IMR-90 (cell line): Measurements from ENCODE around the gene MPP7. TPM values are rescaled to one million over a fixed set of nuclear protein-coding genes. Genes with fewer than 3 reads are reported as not detected.

ENCODE experiments used
- ATAC-seq: fragments of 200-7000 bp; cut with Tn5 transposase; 2 replicates; pipeline ENCODE4 v1.9.1; 2020; ENCODE audit warnings: low read depth, mild to moderate bottlenecking, moderate library complexity
- BruUV-seq: library from RNA; stranded (reverse); fragments of 400-500 nt; replicated peaks from 2 replicates; lab custom pipeline; 2021; lab: Mats Ljungman, UMichigan
- CTCF ChIA-PET: fragments of 300-600 bp; formaldehyde crosslinking; extraction: SDS; loops from one replicate; lab custom pipeline; 2021; ENCODE audit warnings: antibody characterized with exemption; lab: Yijun Ruan, JAX
- POLR2A ChIA-PET: fragments of 300-600 bp; sonication (Branson Sonifier 250); formaldehyde crosslinking; loops from one replicate; lab custom pipeline; 2022; ENCODE audit warnings: antibody characterized with exemption; ENCODE audit not compliant: unreplicated experiment; lab: Charles Lee
- DNase-seq: peaks from one replicate; pipeline ENCODE4 v3.0.0; 2013
- H2AFZ ChIP-seq: replicated peaks from 2 replicates; pipeline ENCODE3; 2013; ENCODE audit warnings: low read length, mild to moderate bottlenecking; ENCODE audit not compliant: poor library complexity
- H2AK5ac ChIP-seq: 2 replicates; pipeline ENCODE4 v1.6.1; 2013; ENCODE audit warnings: low read depth, low read length, inconsistent platforms
- H2AK9ac ChIP-seq: replicated peaks from 2 replicates; pipeline ENCODE3; 2013; ENCODE audit warnings: mild to moderate bottlenecking, low read depth, low read length, moderate library complexity; ENCODE audit not compliant: poor library complexity
- H2BK120ac ChIP-seq: 2 replicates; pipeline ENCODE4 v1.6.1; 2013; ENCODE audit warnings: low read depth, low read length, inconsistent platforms
- H2BK15ac ChIP-seq: 3 replicates; pipeline ENCODE4 v1.6.1; 2013; ENCODE audit warnings: low read depth, low read length, inconsistent platforms
- H2BK20ac ChIP-seq: 2 replicates; pipeline ENCODE4 v1.6.1; 2013; ENCODE audit warnings: low read depth, mild to moderate bottlenecking, inconsistent platforms, low read length, moderate library complexity
- H2BK5ac ChIP-seq: 2 replicates; pipeline ENCODE4 v1.6.1; 2013; ENCODE audit warnings: mild to moderate bottlenecking, low read depth, low read length, inconsistent platforms; ENCODE audit not compliant: poor library complexity, severe bottlenecking
- H3K14ac ChIP-seq: replicated peaks from 2 replicates; pipeline ENCODE4 v1.6.1; 2013; ENCODE audit warnings: low read depth, low read length, inconsistent platforms
- H3K18ac ChIP-seq: 2 replicates; pipeline ENCODE4 v1.6.1; 2013; ENCODE audit warnings: low read depth, low read length, control low read depth
- H3K23ac ChIP-seq: 2 replicates; pipeline ENCODE4 v1.6.1; 2013; ENCODE audit warnings: low read depth, low read length, inconsistent platforms
- H3K27ac ChIP-seq: 2 replicates; pipeline ENCODE4 v1.5.1; 2013; ENCODE audit warnings: mild to moderate bottlenecking, control low read depth, low read length; ENCODE audit not compliant: insufficient read depth
- H3K27me3 ChIP-seq: 2 replicates; pipeline ENCODE4 v1.6.1; 2013; ENCODE audit warnings: low read length; ENCODE audit not compliant: control insufficient read depth, insufficient read depth
- H3K36me3 ChIP-seq: 2 replicates; pipeline ENCODE4 v1.6.1; 2013; ENCODE audit warnings: low read length, mixed read lengths; ENCODE audit not compliant: control insufficient read depth, insufficient read depth
- H3K4ac ChIP-seq: 2 replicates; pipeline ENCODE4 v1.6.1; 2013; ENCODE audit warnings: low read depth, low read length, inconsistent platforms
- H3K4me1 ChIP-seq: 2 replicates; pipeline ENCODE4 v1.6.1; 2013; ENCODE audit warnings: low read length, mixed read lengths; ENCODE audit not compliant: control insufficient read depth, insufficient read depth
- H3K4me2 ChIP-seq: 2 replicates; pipeline ENCODE4 v1.6.1; 2013; ENCODE audit warnings: low read depth, mild to moderate bottlenecking, control low read depth, low read length, moderate library complexity
- H3K4me3 ChIP-seq: 2 replicates; pipeline ENCODE4 v1.5.1; 2013; ENCODE audit warnings: low read depth, mild to moderate bottlenecking, control low read depth, low read length, moderate library complexity; ENCODE audit not compliant: insufficient read depth
- H3K56ac ChIP-seq: 2 replicates; pipeline ENCODE4 v1.6.1; 2013; ENCODE audit warnings: low read length, inconsistent platforms; ENCODE audit not compliant: insufficient read depth; ENCODE audit errors: extremely low read depth
- H3K79me1 ChIP-seq, 2 experiments: 2 replicates each; pipeline ENCODE4 v1.6.1; 2013; ENCODE audit warnings: low read length in 2 of 2, inconsistent platforms in 1 of 2, low read depth in 1 of 2
- H3K9ac ChIP-seq: 2 replicates; pipeline ENCODE4 v1.6.1; 2013; ENCODE audit warnings: low read depth, low read length, control low read depth
- H3K9me1 ChIP-seq: 2 replicates; pipeline ENCODE4 v1.6.1; 2013; ENCODE audit warnings: low read length, inconsistent platforms; ENCODE audit not compliant: insufficient read depth
- H3K9me3 ChIP-seq: 2 replicates; pipeline ENCODE4 v1.6.1; 2013; ENCODE audit warnings: low read length; ENCODE audit not compliant: control insufficient read depth, insufficient read depth
- H4K20me1 ChIP-seq: 2 replicates; pipeline ENCODE4 v1.6.1; 2013; ENCODE audit warnings: low read length, inconsistent platforms; ENCODE audit not compliant: insufficient read depth
- H4K5ac ChIP-seq: 2 replicates; pipeline ENCODE4 v1.6.1; 2013; ENCODE audit warnings: mild to moderate bottlenecking, low read depth, low read length, control low read depth
- H4K8ac ChIP-seq, 2 experiments: 2 replicates each; pipeline ENCODE4 v1.6.1; 2013; ENCODE audit warnings: low read depth in 2 of 2, low read length in 2 of 2, control low read depth in 1 of 2, inconsistent platforms in 1 of 2
- H4K91ac ChIP-seq: 2 replicates; pipeline ENCODE4 v1.6.1; 2013; ENCODE audit warnings: low read depth, low read length, inconsistent platforms; ENCODE audit not compliant: insufficient read depth
- BHLHE40 ChIP-seq: fragments of 150-350 bp; IDR thresholded peaks from 2 replicates; pipeline ENCODE4 v1.6.1; 2016; ENCODE audit warnings: mild to moderate bottlenecking, low read depth, low read length
- CEBPB ChIP-seq: IDR thresholded peaks from 2 replicates; pipeline ENCODE4 v1.6.1; 2012; ENCODE audit warnings: low read depth, low read length, improper control_type of control experiment
- CHD1 ChIP-seq: IDR thresholded peaks from 2 replicates; pipeline ENCODE4 v1.6.1; 2012; ENCODE audit warnings: low read depth, low read length, improper control_type of control experiment
- FOS ChIP-seq: fragments of 150-350 bp; IDR thresholded peaks from 2 replicates; pipeline ENCODE4 v1.6.1; 2016; ENCODE audit warnings: low read depth, low read length
- MXI1 ChIP-seq: IDR thresholded peaks from 2 replicates; pipeline ENCODE4 v1.6.1; 2012; ENCODE audit warnings: low read depth, mild to moderate bottlenecking, low read length, moderate library complexity, borderline replicate concordance
- NFE2L2 ChIP-seq: fragments of 150-350 bp; IDR thresholded peaks from 2 replicates; pipeline ENCODE4 v1.6.1; 2016; ENCODE audit warnings: low read depth, mild to moderate bottlenecking, low read length
- POLR2A ChIP-seq: IDR thresholded peaks from 2 replicates; pipeline ENCODE4 v1.6.1; 2012; ENCODE audit warnings: mild to moderate bottlenecking, low read depth, low read length
- RAD21 ChIP-seq: IDR thresholded peaks from 2 replicates; pipeline ENCODE4 v1.6.1; 2012; ENCODE audit warnings: low read length, improper control_type of control experiment
- SMC3 ChIP-seq: fragments of 150-350 bp; IDR thresholded peaks from 2 replicates; pipeline ENCODE4 v1.6.1; 2016; ENCODE audit warnings: low read depth, mild to moderate bottlenecking, antibody characterized with exemption, low read length, moderate library complexity
- WGBS, 2 experiments: methylation state at CpG; one replicate each; pipeline versions ENCODE4 v1.1.5 to v1.1.7; 2013; ENCODE audit warnings: missing lambda C conversion rate in 2 of 2; ENCODE audit not compliant: insufficient read length in 1 of 2; ENCODE audit errors: extremely low coverage in 2 of 2; 5-methylcytosine and 5-hydroxymethylcytosine counted together
- dilution Hi-C: fragments of 300-500 bp; cut with HindIII; formaldehyde crosslinking; loops from one replicate; pipeline ENCODE4 v1.14.3; 2018; ENCODE audit warnings: low sequenced_read_pairs; ENCODE audit not compliant: unreplicated experiment
- in situ Hi-C: fragments of 300-500 bp; cut with MboI; formaldehyde crosslinking; loops from 3 replicates; pipeline ENCODE4 v1.14.3; 2019; ENCODE audit warnings: low sequenced_read_pairs, inconsistent platforms, mixed read lengths
- intact Hi-C: fragments of 100-400 bp; cut with micrococcal nuclease; formaldehyde crosslinking; loops from 2 replicates; pipeline ENCODE4 v1.10.0; 2022
- polyA plus RNA-seq, 3 experiments: library from polyadenylated mRNA; depleted of rRNA; stranded (reverse); fragments of >200 nt; gene quantifications; 2 replicates each; pipeline ENCODE4 v1.2.3, GENCODE V29; 2012; ENCODE audit warnings: low replicate concordance in 1 of 3
- total RNA-seq: library from RNA; depleted of rRNA; stranded (reverse); fragments of >200 nt; gene quantifications from 2 replicates; pipeline ENCODE4 v1.2.3, GENCODE V29; 2012

The MPP7 gene
- total and polyA plus RNA-seq, 2 of the 4 experiments (the other 2 are of a cell fraction): 0.39 to 1.4 TPM

DNA sequence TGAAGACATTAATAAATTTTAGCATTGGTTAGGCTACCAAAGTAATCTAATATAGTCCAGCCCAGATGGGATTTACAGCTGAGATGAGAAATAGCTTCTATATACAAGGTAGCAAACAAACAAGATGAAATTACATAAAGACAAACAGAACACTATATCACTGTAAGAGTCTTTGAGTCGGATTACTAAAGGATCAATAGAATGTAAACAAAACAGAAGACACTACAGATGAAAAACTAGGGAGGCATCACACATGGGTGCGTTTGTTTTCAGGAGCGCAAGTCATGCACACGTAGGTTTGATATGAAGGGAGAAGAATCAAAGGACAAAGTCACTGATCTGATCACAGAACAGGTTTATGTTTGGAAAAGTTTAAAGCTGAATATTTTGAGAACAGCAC, 26.5 kb downstream of the MPP7 start:
- Histone ChIP-seq H2BK20ac (no peak overlapping the region), H3K9me1 (no peaks in the 10 kb centered on the region), H3K23ac (no peak overlapping the region), H3K4me2 (no peak overlapping the region), H3K36me3 (no peaks in the 10 kb centered on the region), H3K9me3 (no peaks in the 10 kb centered on the region), H3K4me1 (peaks cover 2% of the 10 kb centered on the region; the same call in 1 of the 2 replicates), H3K4ac (no peak overlapping the region), H2AK5ac (no peak overlapping the region), H4K5ac (no peak overlapping the region), H4K91ac (no peak overlapping the region), H2AK9ac (no peak overlapping the region), H3K4me3 (no peak overlapping the region), H2BK120ac (no peak overlapping the region), H2AFZ (no peak overlapping the region), H2BK15ac (no peak overlapping the region), H3K27me3 (peaks cover 2% of the 10 kb centered on the region; the same call in 1 of the 2 replicates), H3K14ac (no peak overlapping the region), H3K18ac (no peak overlapping the region), H2BK5ac (no peak overlapping the region), H3K56ac (no peak overlapping the region), H3K27ac (no peak overlapping the region), H4K8ac (no peak overlapping the region), H3K79me1 (no peaks in the 10 kb centered on the region), H4K20me1 (no peaks in the 10 kb centered on the region), H3K9ac (no peak overlapping the region)
- dilution Hi-C loops (no loop called here), in situ Hi-C loops (no loop called here), intact Hi-C loops (no loop called here)
- no peak for TF ChIP-seq RAD21
- TF ChIP-seq CEBPB: no peak
- TF ChIP-seq BHLHE40: no peak
- TF ChIP-seq SMC3: no peak
- no peak for TF ChIP-seq FOS
- TF ChIP-seq NFE2L2: no peak
- TF ChIP-seq MXI1: no peak
- TF ChIP-seq POLR2A: no peak
- TF ChIP-seq CHD1: no peak
- ChIA-PET CTCF (no interaction called here), POLR2A (no interaction called here)
- ATAC-seq (no peak), DNase-seq (no peak)
- BruUV-seq: no TSS peak
- WGBS, 2 experiments: 89% methylated on average over 3 of the region's 4 CpGs; no CpG with 5 or more reads in 1 of the 2 experiments
